Adrenal gland (tissue), 5 donors: ENCODE data around the gene GMDS.

ENCODE experiments used
- POLR2A ChIP-seq, 2 donors: fragments of 450-650 bp; IDR thresholded peaks; one replicate each; pipeline ENCODE4 v1.6.1; 2017; ENCODE audit warnings: antibody characterized with exemption in 2 of 2, mild to moderate bottlenecking in 2 of 2, moderate library complexity in 1 of 2
- TF ChIP-seq, protein P1 (sequence below), 6 experiments: fragments of 450-650 bp in 4 of 6; fragments of 200-600 bp in 2 of 6; sonication (generic) in 1 of 6; IDR thresholded peaks; 1 replicate in 5 of 6; 2 replicates in 1 of 6; pipeline versions ENCODE4 v1.5.1 to v1.8.0; 2016 to 2021; ENCODE audit warnings: antibody characterized with exemption in 6 of 6, mild to moderate bottlenecking in 2 of 6, moderate library complexity in 1 of 6
- donor health status: DM: no; HTN: no; CAD: no.

DNA sequence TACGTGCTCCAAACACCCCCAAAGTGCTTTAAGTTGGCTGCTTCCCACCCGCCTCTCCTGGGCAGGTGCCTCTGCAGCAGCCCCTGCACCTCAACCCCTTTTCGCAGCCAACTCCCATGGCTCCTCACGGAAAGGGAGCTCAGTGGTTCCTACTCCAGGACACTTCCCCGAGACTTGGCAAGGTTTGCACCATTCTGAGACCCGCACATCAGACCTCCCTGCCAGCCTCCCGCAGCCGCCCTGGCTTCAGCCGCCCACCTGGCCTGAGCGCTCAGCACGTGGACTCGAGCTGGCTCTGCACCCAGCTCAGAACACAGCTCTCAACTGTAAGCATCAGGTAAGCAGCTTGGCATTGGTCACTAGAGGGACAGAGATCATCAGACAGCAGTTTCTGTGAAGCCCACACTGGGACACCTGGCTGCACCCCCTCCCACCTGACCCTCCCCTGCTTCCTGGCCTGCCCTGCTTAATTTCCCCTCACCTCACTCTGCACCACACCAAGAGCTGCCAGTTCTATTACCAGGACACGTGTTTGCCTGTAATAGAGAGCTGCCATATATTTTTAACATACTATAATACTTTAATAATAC is 28.5 kb downstream of the GMDS start:
- no peak for TF ChIP-seq POLR2A (IDR thresholded peaks at IDR 0.05)
- TF ChIP-seq, protein P1, sequence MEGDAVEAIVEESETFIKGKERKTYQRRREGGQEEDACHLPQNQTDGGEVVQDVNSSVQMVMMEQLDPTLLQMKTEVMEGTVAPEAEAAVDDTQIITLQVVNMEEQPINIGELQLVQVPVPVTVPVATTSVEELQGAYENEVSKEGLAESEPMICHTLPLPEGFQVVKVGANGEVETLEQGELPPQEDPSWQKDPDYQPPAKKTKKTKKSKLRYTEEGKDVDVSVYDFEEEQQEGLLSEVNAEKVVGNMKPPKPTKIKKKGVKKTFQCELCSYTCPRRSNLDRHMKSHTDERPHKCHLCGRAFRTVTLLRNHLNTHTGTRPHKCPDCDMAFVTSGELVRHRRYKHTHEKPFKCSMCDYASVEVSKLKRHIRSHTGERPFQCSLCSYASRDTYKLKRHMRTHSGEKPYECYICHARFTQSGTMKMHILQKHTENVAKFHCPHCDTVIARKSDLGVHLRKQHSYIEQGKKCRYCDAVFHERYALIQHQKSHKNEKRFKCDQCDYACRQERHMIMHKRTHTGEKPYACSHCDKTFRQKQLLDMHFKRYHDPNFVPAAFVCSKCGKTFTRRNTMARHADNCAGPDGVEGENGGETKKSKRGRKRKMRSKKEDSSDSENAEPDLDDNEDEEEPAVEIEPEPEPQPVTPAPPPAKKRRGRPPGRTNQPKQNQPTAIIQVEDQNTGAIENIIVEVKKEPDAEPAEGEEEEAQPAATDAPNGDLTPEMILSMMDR (IDR thresholded peaks at IDR 0.05) = no peak
